Liver (tissue), 9 donors: ENCODE measurements around the gene CDC42EP1. TPM values are rescaled to one million over a fixed set of nuclear protein-coding genes. Genes with fewer than 3 reads are reported as not detected.

Experiments
- DNase-seq: peaks from one replicate; pipeline ENCODE4 v3.0.0-alpha.2; 2017; ENCODE audit warnings: low spot score
- H3K27ac ChIP-seq, 2 donors: one replicate each; pipeline ENCODE4 v1.7.0; 2013; ENCODE audit warnings: inconsistent platforms in 2 of 2, low read length in 2 of 2, control low read depth in 1 of 2, low read depth in 1 of 2, mild to moderate bottlenecking in 1 of 2
- H3K27me3 ChIP-seq, 4 donors: one replicate each; pipeline versions ENCODE4 v1.6.1 to v1.7.0; 2013; ENCODE audit warnings: low read length in 3 of 4, inconsistent platforms in 1 of 4, mild to moderate bottlenecking in 1 of 4, moderate library complexity in 1 of 4; ENCODE audit not compliant: control insufficient read depth in 4 of 4, insufficient read depth in 4 of 4
- H3K36me3 ChIP-seq, 4 donors: one replicate each; pipeline versions ENCODE4 v1.6.1 to v1.7.0; 2013; ENCODE audit warnings: low read length in 3 of 4, mild to moderate bottlenecking in 3 of 4, low read depth in 1 of 4, moderate library complexity in 1 of 4; ENCODE audit not compliant: control insufficient read depth in 4 of 4, insufficient read depth in 3 of 4
- H3K4me1 ChIP-seq, 4 donors: one replicate each; pipeline versions ENCODE4 v1.6.1 to v1.7.0; 2013; ENCODE audit warnings: low read length in 3 of 4, mild to moderate bottlenecking in 3 of 4, moderate library complexity in 1 of 4; ENCODE audit not compliant: control insufficient read depth in 4 of 4, insufficient read depth in 4 of 4
- H3K4me3 ChIP-seq, 3 donors: one replicate each; pipeline versions ENCODE4 v1.6.1 to v1.7.0; 2013; ENCODE audit warnings: low read length in 3 of 3, control low read depth in 1 of 3, low read depth in 1 of 3, mild to moderate bottlenecking in 1 of 3
- H3K9ac ChIP-seq, 2 donors: one replicate each; pipeline ENCODE4 v1.7.0; 2013; ENCODE audit warnings: low read length in 2 of 2, mild to moderate bottlenecking in 2 of 2, moderate library complexity in 2 of 2, control low read depth in 1 of 2, low read depth in 1 of 2
- H3K9me3 ChIP-seq, 4 donors: one replicate each; pipeline versions ENCODE4 v1.6.1 to v1.7.0; 2013; ENCODE audit warnings: low read length in 3 of 4; ENCODE audit not compliant: control insufficient read depth in 4 of 4
- EGR1 ChIP-seq, 2 donors: IDR thresholded peaks; 2 replicates each; pipeline ENCODE4 v1.6.1; 2016 to 2018; ENCODE audit warnings: antibody characterized with exemption in 2 of 2, low read depth in 2 of 2
- FOXA2 ChIP-seq: IDR thresholded peaks from 2 replicates; pipeline ENCODE4 v1.6.1; 2016; ENCODE audit warnings: antibody characterized with exemption
- GABPA ChIP-seq, 2 donors: IDR thresholded peaks in 1 of 2; conservative IDR thresholded peaks in 1 of 2; 2 replicates each; pipeline ENCODE4 v1.6.1; 2016; ENCODE audit warnings: antibody characterized with exemption in 2 of 2, mild to moderate bottlenecking in 1 of 2, moderate library complexity in 1 of 2
- HNF4A ChIP-seq, 2 donors: conservative IDR thresholded peaks; 2 replicates each; pipeline ENCODE4 v1.6.1; 2016; ENCODE audit warnings: antibody characterized with exemption in 2 of 2, mild to moderate bottlenecking in 2 of 2
- HNF4G ChIP-seq: IDR thresholded peaks from 2 replicates; pipeline ENCODE4 v1.6.1; 2016; ENCODE audit warnings: antibody characterized with exemption
- NR2F2 ChIP-seq: IDR thresholded peaks from 2 replicates; pipeline ENCODE4 v1.6.1; 2016; ENCODE audit warnings: antibody characterized with exemption
- RAD21 ChIP-seq, 2 donors: IDR thresholded peaks; 2 replicates each; pipeline ENCODE4 v1.6.1; 2016; ENCODE audit warnings: antibody characterized with exemption in 2 of 2, mild to moderate bottlenecking in 2 of 2
- RXRA ChIP-seq, 2 donors: IDR thresholded peaks; 2 replicates each; pipeline ENCODE4 v1.6.1; 2017 to 2018; ENCODE audit warnings: antibody characterized with exemption in 2 of 2, mild to moderate bottlenecking in 1 of 2
- SP1 ChIP-seq: IDR thresholded peaks from 2 replicates; pipeline ENCODE4 v1.6.1; 2018; ENCODE audit warnings: antibody characterized with exemption, mild to moderate bottlenecking
- TAF1 ChIP-seq: conservative IDR thresholded peaks from 2 replicates; pipeline ENCODE4 v1.6.1; 2016; ENCODE audit warnings: antibody characterized with exemption, mild to moderate bottlenecking
- YY1 ChIP-seq: IDR thresholded peaks from 2 replicates; pipeline ENCODE4 v1.6.1; 2016; ENCODE audit warnings: antibody characterized with exemption, mild to moderate bottlenecking
- WGBS: extraction: QIAGEN DNeasy Blood & Tissue Kit; methylation state at CpG from one replicate; pipeline ENCODE4 v1.1.7; 2013; 5-methylcytosine and 5-hydroxymethylcytosine counted together
- polyA plus RNA-seq, 2 donors: library from polyadenylated mRNA; stranded (reverse) in 1 of 2; unstranded in 1 of 2; fragments of 200-250 nt in 1 of 2; fragments of >200 nt in 1 of 2; fragmentation: Nextera tagmentation in 1 of 2; extraction: Ambion mirVana in 1 of 2; gene quantifications; one replicate each; pipeline versions ENCODE4 v1.2.1 to v1.2.3, GENCODE V29; 2013 to 2015
- total RNA-seq, 2 donors: library from RNA; depleted of rRNA; stranded (reverse); fragments of >200 nt; gene quantifications; one replicate each; pipeline ENCODE4 v1.2.3, GENCODE V29; 2014
- TF ChIP-seq, protein P1 (sequence below): fragments of 150-350 bp; IDR thresholded peaks from 2 replicates; pipeline ENCODE4 v1.5.1; 2017; ENCODE audit warnings: improper control_type of control experiment, low read depth, low read length; ENCODE audit not compliant: missing input control
- TF ChIP-seq, protein P2 (sequence below): IDR thresholded peaks from 2 replicates; pipeline ENCODE4 v1.6.1; 2016; ENCODE audit warnings: antibody characterized with exemption
- TF ChIP-seq, protein P3 (sequence below): IDR thresholded peaks from 2 replicates; pipeline ENCODE4 v1.6.1; 2016; ENCODE audit warnings: antibody characterized with exemption
- TF ChIP-seq, protein P4 (sequence below): IDR thresholded peaks from 2 replicates; pipeline ENCODE4 v1.6.1; 2016; ENCODE audit warnings: antibody characterized with exemption
- donor health status: healthy.
- donor health status: healthy.
- donor health status: healthy.
- donor health status: healthy.
- donor health status: healthy.

The CDC42EP1 gene
- total and polyA plus RNA-seq, 4 donors, result 10.2 to 66.6 (median 31.2) TPM

DNA sequence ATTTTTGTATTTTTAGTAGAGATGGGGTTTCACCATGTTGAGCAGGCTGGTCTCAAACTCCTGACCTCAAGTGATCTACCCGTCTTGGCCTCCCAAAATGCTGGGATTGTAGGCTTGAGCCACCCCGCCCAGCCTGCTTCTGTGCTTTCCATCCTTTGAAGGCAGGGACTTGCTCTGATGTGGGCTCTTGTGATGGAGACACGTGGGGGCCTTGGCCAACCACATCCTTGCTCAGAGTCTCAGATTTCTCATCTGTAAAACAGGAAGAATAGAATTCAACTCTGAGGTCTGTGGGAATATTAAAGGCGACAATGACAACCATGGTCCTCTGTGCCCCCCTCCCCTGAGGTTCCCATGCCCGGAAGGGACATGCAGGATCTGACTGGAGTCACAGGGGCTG, 44.6 kb downstream of the CDC42EP1 start:
- Histone ChIP-seq H3K4me1 (peaks cover 1 to 33% (median 22%) of the 10 kb centered on the region in 4 donors), H3K27ac (no peak overlapping the region), H3K9ac (no peak overlapping the region), H3K9me3 (no peaks in the 10 kb centered on the region), H3K27me3 (no peaks in the 10 kb centered on the region), H3K4me3 (no peak overlapping the region), H3K36me3 (no peaks in the 10 kb centered on the region)
- TF ChIP-seq RAD21 (IDR thresholded peaks at IDR 0.05) (no peak), FOXA2 (no peak), YY1 (no peak), GABPA (IDR thresholded peaks at IDR 0.05 in 1 of 2, conservative IDR thresholded peaks at IDR 0.05 in 1 of 2) (no peak)
- no peak for DNase-seq
- 73% methylated on average over 5 of the region's 5 CpGs for WGBS

DNA sequence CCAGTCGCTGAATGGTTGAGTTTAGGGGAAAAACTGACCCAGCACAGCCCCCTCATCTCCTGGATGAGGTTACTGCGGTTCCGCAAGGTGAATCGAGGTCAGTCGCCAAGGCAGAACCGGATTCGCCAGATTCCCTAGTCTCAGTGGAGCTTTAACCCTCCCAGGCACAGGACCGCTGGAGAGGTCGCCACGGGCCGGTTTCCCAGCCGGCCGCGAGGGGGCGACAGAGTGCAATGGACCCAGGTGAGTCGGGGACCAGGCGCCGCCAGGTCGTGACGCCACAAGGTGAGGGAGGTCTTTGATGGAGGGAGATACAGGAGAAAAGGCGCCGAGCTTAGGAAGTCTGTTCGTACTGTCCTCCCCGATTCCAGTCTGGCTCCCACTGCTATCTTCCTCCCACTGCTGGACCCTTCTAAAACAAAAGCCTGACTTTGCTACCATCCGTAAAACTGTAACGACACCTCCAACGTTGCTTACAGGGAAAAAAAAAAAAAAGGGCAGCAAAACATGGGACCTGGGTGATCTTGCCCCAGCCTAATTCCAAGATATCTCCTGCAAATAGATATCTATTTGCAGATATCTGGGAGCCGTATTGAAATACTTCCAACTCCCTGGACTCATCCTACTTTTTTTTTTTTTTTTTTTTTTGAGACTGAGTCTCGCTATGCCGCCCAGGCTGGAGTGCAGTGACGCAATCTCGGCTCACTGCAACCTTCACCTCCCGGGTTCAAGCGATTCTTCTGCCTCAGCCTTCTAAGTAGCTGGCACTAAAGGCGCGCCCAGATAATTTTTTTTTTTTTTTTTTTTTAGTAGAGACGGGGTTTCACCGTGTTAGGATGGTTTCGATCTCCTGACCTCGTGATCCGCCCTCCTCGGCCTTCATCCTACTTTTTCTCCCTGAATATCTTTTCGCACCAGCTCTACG, 47.0 kb downstream of the CDC42EP1 start:
- peaks cover 4 to 41% (median 26%) of the 10 kb centered on the region in 4 donors for H3K4me1 ChIP-seq
- H3K9ac ChIP-seq, result no peak overlapping the region
- no peaks in the 10 kb centered on the region for H3K9me3 ChIP-seq
- peak overlapping the region; percentile 41 to 97 (median 64) for H3K4me3 ChIP-seq
- DNase-seq, result peak; percentile 92
- WGBS, result 2% methylated on average over 44 of the region's 44 CpGs
- TF ChIP-seq YY1 (peak; percentile 32), FOXA2 (no peak), NR2F2 (peak; percentile 36), HNF4A (conservative IDR thresholded peaks at IDR 0.05) (peak in 1 of 2 donors; percentile 15), EGR1 (IDR thresholded peaks at IDR 0.05; ENCODE audit: low read depth in 2 of 2) (no peak), TAF1 (no peak), RXRA (IDR thresholded peaks at IDR 0.05) (peak; percentile 35 to 74), SP1 (peak; percentile 40), RAD21 (IDR thresholded peaks at IDR 0.05) (peak; percentile 74 to 84), GABPA (IDR thresholded peaks at IDR 0.05 in 1 of 2, conservative IDR thresholded peaks at IDR 0.05 in 1 of 2) (peak in 1 of 2 donors; percentile 39)
- TF ChIP-seq, protein P1, sequence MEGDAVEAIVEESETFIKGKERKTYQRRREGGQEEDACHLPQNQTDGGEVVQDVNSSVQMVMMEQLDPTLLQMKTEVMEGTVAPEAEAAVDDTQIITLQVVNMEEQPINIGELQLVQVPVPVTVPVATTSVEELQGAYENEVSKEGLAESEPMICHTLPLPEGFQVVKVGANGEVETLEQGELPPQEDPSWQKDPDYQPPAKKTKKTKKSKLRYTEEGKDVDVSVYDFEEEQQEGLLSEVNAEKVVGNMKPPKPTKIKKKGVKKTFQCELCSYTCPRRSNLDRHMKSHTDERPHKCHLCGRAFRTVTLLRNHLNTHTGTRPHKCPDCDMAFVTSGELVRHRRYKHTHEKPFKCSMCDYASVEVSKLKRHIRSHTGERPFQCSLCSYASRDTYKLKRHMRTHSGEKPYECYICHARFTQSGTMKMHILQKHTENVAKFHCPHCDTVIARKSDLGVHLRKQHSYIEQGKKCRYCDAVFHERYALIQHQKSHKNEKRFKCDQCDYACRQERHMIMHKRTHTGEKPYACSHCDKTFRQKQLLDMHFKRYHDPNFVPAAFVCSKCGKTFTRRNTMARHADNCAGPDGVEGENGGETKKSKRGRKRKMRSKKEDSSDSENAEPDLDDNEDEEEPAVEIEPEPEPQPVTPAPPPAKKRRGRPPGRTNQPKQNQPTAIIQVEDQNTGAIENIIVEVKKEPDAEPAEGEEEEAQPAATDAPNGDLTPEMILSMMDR, result peak; percentile 91
- TF ChIP-seq, protein P2, sequence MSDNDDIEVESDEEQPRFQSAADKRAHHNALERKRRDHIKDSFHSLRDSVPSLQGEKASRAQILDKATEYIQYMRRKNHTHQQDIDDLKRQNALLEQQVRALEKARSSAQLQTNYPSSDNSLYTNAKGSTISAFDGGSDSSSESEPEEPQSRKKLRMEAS, result no peak
- H3K27ac ChIP-seq, result peak overlapping the region; percentile 32 to 86
- H3K36me3 ChIP-seq, result no peaks in the 10 kb centered on the region
- H3K27me3 ChIP-seq, result no peaks in the 10 kb centered on the region

DNA sequence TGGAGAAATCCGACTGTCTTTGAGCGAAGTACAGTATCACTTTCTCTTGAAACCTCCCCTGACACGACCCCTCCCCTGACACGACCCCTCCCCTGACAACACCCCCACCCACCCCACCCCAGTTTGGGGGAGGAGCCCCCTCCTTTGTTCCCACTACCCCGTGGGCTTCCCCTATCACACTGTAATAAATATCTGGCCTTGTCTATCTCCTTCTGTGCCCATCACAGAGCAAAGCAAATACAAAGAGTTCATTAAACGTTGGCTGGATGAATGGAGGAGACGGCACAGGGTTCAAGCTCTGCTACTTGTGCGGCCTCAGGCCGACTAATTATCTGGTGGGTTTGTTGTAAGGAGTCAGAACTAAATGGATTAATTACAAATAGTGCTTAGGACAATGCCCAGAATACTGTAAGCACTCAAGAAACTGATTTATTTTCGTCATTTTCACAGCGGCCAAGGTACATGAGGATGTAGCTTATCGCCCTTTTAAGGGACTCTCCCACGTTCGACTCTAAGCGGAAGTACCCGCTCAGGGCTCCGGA, 47.7 kb downstream of the CDC42EP1 start:
- 3% methylated on average over 17 of the region's 17 CpGs for WGBS
- peak overlapping the region; percentile 61 to 80 for H3K9ac ChIP-seq
- peaks cover 4 to 41% (median 25%) of the 10 kb centered on the region in 4 donors for H3K4me1 ChIP-seq
- H3K9me3 ChIP-seq, result no peaks in the 10 kb centered on the region
- no peaks in the 10 kb centered on the region for H3K36me3 ChIP-seq
- no peak for DNase-seq
- peak overlapping the region; percentile 86 for H3K27ac ChIP-seq
- no peaks in the 10 kb centered on the region for H3K27me3 ChIP-seq
- H3K4me3 ChIP-seq, result peak overlapping the region; percentile 64 to 97 (median 71)
- no peak for TF ChIP-seq YY1
- no peak for TF ChIP-seq RXRA (IDR thresholded peaks at IDR 0.05)
- no peak for TF ChIP-seq GABPA (IDR thresholded peaks at IDR 0.05 in 1 of 2, conservative IDR thresholded peaks at IDR 0.05 in 1 of 2)
- TF ChIP-seq, protein P1, result no peak
- no peak for TF ChIP-seq RAD21 (IDR thresholded peaks at IDR 0.05)
- TF ChIP-seq, protein P3, sequence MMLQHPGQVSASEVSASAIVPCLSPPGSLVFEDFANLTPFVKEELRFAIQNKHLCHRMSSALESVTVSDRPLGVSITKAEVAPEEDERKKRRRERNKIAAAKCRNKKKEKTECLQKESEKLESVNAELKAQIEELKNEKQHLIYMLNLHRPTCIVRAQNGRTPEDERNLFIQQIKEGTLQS, result peak; percentile 39
- peak in 1 of 2 donors; percentile 50 for TF ChIP-seq EGR1 (IDR thresholded peaks at IDR 0.05; ENCODE audit: low read depth in 2 of 2)
- no peak for TF ChIP-seq TAF1
- TF ChIP-seq, protein P4, sequence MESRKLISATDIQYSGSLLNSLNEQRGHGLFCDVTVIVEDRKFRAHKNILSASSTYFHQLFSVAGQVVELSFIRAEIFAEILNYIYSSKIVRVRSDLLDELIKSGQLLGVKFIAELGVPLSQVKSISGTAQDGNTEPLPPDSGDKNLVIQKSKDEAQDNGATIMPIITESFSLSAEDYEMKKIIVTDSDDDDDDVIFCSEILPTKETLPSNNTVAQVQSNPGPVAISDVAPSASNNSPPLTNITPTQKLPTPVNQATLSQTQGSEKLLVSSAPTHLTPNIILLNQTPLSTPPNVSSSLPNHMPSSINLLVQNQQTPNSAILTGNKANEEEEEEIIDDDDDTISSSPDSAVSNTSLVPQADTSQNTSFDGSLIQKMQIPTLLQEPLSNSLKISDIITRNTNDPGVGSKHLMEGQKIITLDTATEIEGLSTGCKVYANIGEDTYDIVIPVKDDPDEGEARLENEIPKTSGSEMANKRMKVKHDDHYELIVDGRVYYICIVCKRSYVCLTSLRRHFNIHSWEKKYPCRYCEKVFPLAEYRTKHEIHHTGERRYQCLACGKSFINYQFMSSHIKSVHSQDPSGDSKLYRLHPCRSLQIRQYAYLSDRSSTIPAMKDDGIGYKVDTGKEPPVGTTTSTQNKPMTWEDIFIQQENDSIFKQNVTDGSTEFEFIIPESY, result no peak
- TF ChIP-seq HNF4G, result no peak
